ENCODE results near the gene KRT71.

DNA sequence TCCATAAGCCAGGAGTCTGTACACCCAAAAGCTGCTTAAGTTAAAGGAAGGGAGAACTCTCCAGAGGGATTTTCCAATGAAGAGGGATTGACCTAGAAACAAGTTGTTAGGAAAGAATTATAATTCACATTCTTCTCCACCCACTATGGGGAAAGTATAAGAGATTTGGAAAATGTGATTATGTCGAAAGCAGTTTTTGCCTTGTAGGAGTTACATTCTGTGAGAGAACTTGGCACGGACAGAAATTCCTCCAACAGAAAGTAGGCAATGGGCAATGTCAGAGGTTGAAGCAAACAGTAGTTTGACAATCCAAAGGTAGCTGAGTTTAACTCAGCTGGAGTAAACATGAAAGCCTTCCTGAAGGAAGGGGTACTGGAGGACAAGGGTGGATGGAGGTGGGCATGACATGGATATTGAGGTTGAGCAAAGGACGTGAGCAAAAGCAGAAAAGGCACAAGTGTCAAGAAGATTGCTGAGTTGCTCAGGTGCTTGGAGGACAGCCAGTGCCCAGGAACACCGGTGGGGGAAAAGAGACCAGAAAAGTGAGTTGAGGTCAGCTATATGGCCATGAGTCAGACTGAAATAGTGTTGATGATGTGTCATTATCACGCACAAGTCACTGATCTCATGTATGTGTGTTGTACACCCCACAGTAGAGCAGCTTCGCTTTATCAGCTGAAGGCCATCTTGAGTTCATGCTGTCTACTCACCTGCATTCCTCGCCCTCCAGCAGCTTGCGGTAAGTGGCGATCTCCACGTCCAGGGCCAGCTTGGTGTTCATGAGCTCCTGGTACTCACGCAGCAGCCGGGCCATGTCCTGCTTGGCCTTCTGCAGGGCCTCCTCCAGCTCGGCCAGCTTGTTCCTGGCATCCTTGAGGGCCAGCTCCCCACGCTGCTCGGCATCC lies 36.8 kb downstream of the KRT71 start:
- TF ChIP-seq, protein P1, sequence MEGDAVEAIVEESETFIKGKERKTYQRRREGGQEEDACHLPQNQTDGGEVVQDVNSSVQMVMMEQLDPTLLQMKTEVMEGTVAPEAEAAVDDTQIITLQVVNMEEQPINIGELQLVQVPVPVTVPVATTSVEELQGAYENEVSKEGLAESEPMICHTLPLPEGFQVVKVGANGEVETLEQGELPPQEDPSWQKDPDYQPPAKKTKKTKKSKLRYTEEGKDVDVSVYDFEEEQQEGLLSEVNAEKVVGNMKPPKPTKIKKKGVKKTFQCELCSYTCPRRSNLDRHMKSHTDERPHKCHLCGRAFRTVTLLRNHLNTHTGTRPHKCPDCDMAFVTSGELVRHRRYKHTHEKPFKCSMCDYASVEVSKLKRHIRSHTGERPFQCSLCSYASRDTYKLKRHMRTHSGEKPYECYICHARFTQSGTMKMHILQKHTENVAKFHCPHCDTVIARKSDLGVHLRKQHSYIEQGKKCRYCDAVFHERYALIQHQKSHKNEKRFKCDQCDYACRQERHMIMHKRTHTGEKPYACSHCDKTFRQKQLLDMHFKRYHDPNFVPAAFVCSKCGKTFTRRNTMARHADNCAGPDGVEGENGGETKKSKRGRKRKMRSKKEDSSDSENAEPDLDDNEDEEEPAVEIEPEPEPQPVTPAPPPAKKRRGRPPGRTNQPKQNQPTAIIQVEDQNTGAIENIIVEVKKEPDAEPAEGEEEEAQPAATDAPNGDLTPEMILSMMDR (IDR thresholded peaks at IDR 0.05 in 2 of 3, conservative IDR thresholded peaks at IDR 0.05 in 1 of 3; ENCODE audit: borderline replicate concordance in 1 of 3, insufficient read depth in 1 of 3, low read depth in 2 of 3, low read length in 2 of 3): no peak
- TF ChIP-seq SRF (IDR thresholded peaks at IDR 0.05; ENCODE audit: low read depth) (no peak), TCF7L2 (IDR thresholded peaks at IDR 0.05; ENCODE audit: borderline replicate concordance, extremely low read depth, insufficient read depth, insufficient read length) (no peak), RAD21 (IDR thresholded peaks at IDR 0.05; ENCODE audit: low read depth) (no peak), POLR2AphosphoS5 (IDR thresholded peaks at IDR 0.05; ENCODE audit: low read depth, low read length) (no peak), POLR2A (IDR thresholded peaks at IDR 0.05; ENCODE audit: borderline replicate concordance, extremely low read depth, insufficient read depth, insufficient read length) (no peak), EZH2phosphoT487 (IDR thresholded peaks at IDR 0.05; ENCODE audit: borderline replicate concordance) (no peak), JUND (IDR thresholded peaks at IDR 0.05) (no peak), CEBPB (IDR thresholded peaks at IDR 0.05; ENCODE audit: low read depth) (no peak)
- TF ChIP-seq, protein P2, sequence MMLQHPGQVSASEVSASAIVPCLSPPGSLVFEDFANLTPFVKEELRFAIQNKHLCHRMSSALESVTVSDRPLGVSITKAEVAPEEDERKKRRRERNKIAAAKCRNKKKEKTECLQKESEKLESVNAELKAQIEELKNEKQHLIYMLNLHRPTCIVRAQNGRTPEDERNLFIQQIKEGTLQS (IDR thresholded peaks at IDR 0.05): no peak
